EL (cell line): ENCODE measurements around the gene ODAD4.

ENCODE experiments used
- DNase-seq: peaks from one replicate; pipeline ENCODE4 v3.0.0-alpha.2; 2016

Gene ODAD4

GRCh38 chr17:41972571-41973407 lies 42.4 kb downstream of the ODAD4 start:
- no peak for DNase-seq

GRCh38 chr17:41973408-41973811 lies 43.0 kb downstream of the ODAD4 start:
- no peak for DNase-seq

GRCh38 chr17:41974031-41974430 lies 43.6 kb downstream of the ODAD4 start:
- DNase-seq: no peak

- no peak for DNase-seq
Observed at GRCh38 chr17:41974658-41975057, 44.2 kb downstream of the ODAD4 start.

- DNase-seq: peak; percentile 37
Observed at GRCh38 chr17:41975099-41976083, 45.0 kb downstream of the ODAD4 start.

- DNase-seq: no peak
Observed at GRCh38 chr17:41976142-41976768, 45.8 kb downstream of the ODAD4 start.

- DNase-seq: no peak
Observed at GRCh38 chr17:41977991-41978390, 47.6 kb downstream of the ODAD4 start.

- DNase-seq: no peak
Observed at GRCh38 chr17:41982026-41982760, 51.8 kb downstream of the ODAD4 start.

GRCh38 chr17:41984454-41984853 lies 54.0 kb downstream of the ODAD4 start:
- DNase-seq: no peak

GRCh38 chr17:41985919-41986318 lies 55.5 kb downstream of the ODAD4 start:
- no peak for DNase-seq

- DNase-seq: no peak
Observed at GRCh38 chr17:41986634-41987033, 56.2 kb downstream of the ODAD4 start.

GRCh38 chr17:41987642-41988041 lies 57.2 kb downstream of the ODAD4 start:
- no peak for DNase-seq

GRCh38 chr17:41988418-41988817 lies 58.0 kb downstream of the ODAD4 start:
- DNase-seq: no peak

- DNase-seq: no peak
Observed at GRCh38 chr17:41989702-41990419, 59.4 kb downstream of the ODAD4 start.

GRCh38 chr17:41992576-41992975 lies 62.2 kb downstream of the ODAD4 start:
- no peak for DNase-seq

GRCh38 chr17:41996855-41997164 lies 66.4 kb downstream of the ODAD4 start:
- no peak for DNase-seq

- no peak for DNase-seq
Observed at GRCh38 chr17:41998497-41998896, 68.1 kb downstream of the ODAD4 start.

- DNase-seq: no peak
Observed at GRCh38 chr17:42000413-42001133, 70.2 kb downstream of the ODAD4 start.

- DNase-seq: no peak
Observed at GRCh38 chr17:42001729-42002128, 71.3 kb downstream of the ODAD4 start.

GRCh38 chr17:42002175-42002791 lies 71.9 kb downstream of the ODAD4 start:
- DNase-seq: no peak

- peak; percentile 69 for DNase-seq
Observed at GRCh38 chr17:42002792-42003301, 72.4 kb downstream of the ODAD4 start.
